ELF-1 (cell line): ENCODE results near the gene ADM.
A peak's percentile ranks its signal among the peaks of the same experiment; 100 is the strongest.

Source experiments
- DNase-seq: peaks from one replicate; pipeline ENCODE4 v3.0.0-alpha.2; 2016; ENCODE audit warnings: low read depth, low spot score

ADM gene

GRCh38 chr11:10289765-10290380 is 15.0 kb upstream of the ADM start:
- no peak for DNase-seq

DNA sequence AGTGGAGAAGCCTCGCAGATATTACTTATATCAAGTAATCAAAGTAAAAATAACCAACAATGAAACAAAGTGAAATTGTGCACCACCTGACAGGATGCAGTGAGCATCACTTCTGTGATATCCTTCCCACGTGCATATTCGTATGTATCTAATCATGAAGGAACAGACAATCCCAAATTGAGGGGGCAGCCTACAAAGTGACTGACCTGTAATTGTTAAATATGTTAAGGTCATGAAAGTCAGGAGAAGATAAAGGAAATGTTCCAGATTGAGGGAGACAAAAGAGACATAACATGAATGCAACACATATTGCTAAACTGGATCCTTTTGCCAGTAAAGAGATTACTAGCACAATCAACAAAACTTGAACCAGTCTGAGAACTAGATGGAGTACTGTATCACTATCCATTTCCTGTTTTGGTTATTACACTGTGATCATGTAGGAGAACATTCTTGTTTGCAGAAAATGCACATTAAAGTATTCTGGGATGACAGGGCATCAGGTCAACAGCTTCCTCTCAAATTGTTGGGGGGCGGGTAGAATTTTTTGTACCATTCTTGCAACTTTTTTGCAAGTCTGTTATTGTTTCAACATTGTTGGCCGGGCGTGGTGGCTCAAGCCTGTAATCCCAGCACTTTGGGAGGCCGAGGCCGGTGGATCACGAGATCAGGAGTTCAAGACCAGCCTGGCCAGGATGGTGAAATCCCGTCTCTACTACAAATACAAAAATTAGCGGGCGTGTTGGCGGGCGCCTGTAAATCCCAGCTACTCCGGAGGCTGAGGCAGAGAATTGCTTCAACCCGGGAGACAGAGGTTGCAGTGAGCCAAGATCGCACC is 12.9 kb upstream of the ADM start:
- no peak for DNase-seq

GRCh38 chr11:10293423-10294289 is 11.2 kb upstream of the ADM start, which contains the start of gene SBF2:
Gene SBF2 (minus strand): TSS chr11:10294219. CDS start chr11:10294069, 150 bp downstream.
- DNase-seq: peak; percentile 84

DNA sequence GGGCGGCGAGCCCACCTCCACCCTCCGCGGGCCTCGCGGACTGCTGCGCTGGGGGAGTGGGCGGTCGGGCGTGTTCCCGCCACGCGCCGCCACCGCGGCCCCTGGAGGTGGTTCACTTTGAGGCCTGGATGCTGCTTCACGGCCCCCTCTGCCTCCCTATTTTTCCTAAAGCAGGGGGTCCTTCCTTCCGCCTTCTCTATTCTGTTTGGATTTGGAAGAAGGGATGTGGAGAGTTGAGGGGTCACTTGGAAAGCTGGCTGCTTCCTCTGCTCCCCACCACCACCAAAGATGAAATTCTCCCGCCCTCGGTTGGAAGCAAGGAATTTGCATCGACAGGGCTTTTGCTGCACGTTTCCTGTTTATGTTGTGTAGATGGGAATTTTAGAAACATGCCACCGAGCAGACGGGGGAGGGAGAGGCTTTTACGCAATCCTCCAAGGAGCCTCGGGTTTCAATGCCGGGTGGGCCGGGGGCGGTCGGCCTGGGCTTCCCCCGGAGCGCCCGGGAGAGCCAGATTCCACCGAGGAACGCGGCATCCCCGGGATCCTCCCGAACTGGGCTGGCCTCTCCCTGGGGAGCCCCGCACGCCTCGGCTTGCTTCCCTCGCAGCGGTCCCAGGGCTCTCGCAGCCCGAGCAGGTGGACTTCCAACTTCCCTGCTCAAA is 10.5 kb upstream of the ADM start:
- DNase-seq: peak; percentile 78

DNA sequence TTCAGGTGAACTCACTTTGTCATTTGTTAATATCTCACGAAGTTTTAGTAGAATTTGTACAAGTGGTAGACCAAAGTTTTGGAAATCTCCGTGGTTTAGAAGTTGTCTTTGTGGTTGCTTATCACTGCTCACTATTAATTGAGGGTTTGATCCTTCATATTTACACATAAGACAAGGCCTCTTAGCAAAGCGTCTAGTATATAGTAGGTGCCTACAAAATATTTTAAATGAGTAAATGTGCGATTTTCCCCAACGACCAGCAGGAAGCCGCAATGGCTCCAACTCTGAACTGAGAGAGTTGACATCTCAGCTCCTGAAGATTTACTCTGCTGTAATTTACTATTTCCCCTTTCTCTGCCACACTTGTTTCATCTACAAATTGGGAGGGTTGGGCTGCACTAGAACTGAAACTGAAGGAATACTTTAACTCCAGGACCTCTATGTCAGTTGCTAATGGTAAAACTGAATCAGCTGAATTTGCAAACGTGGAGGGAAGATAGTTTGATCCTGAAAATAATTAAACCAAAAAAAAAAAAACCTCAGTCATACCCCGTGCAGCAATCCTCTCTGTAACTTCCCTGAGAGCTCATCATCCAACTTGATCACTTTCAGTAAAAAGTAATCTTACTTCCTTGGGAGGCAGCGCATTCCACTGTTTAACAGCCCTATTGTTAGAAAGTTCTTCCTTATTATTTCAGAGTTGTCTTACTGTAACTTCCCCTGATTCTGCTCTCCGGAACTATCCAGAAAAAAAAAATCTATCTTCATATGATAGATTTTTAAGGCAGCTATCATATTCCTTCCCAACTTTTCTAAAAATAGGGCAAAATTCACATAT is 9.6 kb upstream of the ADM start:
- no peak for DNase-seq

- no peak for DNase-seq
Measured at GRCh38 chr11:10298342-10298741, 6.5 kb upstream of the ADM start.

GRCh38 chr11:10301656-10302358 is 3.1 kb upstream of the ADM start:
- DNase-seq: no peak

DNA sequence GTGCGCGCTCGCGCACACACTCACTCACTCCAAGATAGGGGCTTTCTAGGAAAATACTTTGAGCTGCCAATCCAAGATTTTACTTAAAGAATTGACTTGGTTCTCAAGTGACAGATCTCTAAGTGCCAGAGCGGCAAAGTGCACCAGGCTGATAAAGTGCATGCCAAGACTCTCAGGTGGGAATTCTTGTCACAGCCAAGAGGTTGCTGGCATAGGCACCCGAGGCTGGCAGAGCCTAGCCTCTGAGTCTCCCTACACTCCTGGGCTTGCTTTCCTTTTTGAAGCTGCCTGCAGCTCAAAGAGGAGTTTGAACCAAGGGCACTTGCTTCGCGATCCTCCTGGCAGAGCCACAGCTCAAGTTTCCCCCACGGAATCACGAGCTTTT is 2.5 kb upstream of the ADM start:
- DNase-seq: peak; percentile 39

DNA sequence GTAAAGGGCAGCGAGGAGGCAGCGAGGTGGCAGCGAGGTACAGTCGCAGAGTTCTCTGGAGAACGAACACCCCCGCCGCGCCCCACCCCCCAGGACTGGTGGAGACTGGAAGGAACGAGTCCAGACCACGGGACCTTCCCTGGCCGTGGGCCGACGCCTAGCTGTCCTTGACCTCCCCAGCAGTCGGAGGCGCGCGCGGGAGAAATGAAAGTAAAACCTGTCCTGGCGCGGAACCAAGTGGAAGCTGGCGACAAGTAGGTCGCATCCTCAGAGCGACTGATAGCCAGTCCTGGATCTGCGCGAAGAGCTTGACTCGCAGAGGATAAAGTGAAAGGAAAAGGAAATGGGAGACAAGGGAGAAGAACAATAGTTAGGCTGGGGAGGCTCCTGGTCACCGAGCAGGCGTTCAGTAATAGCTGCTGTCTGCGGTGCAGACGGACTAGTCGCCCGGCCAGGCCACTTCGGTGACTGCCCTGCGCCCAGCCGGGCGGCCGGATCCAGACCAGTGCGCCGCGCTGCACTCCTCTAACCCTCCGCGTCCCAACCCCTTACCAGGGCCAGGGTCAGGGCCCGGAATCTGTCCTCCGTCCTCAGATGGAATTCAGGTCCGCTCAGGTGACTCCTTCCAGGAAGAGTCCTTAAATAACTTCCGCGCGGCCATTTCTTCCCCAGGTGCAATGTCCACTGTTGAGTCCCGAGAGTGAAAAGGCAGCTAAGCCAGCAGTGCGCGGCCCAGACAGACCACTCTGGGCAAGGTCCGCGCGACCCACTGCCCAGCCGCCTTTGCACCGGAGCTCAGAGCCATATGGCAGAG is 1.9 kb upstream of the ADM start:
- DNase-seq: peak; percentile 75

DNA sequence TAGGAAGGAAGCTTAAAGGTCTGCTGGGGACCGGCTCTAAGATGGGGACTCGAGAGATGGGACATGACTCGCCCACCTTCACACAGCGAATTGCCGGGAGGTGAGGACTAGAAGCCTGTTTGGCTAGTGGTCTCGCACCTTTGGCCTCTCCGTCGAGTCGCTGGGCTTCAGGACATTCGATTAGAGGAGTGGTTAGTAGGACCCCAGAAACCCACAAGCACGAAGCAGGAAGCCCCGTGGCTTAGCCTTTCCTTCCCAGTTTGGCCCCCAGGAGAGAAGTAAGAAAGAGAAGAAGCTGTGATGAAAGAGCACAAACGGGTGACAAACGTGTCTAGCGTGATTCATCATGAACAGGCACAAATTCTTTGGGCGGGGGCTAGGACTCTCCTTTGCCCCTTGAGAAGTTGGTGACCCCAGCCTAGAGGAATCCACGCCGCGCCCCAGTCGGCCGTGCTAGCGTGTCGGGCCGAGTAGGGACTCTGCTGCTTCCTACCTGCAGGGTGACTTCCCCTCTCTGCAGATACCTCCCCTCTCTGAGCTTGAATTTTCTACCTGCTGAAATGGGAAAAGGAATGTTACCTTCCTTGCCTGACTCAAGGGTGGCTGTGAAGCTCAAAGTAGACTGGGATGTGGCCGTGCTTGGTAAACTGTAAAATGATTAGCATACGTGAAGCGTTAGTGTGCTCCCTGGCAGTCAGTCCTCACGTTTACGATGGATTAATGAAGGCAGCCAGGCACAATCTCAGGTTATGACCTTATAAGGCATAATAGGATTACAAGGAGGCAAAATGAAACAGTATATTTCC is 1.1 kb upstream of the ADM start:
- DNase-seq: peak; percentile 76

- peak; percentile 65 for DNase-seq
Measured at GRCh38 chr11:10305262-10305963, 540 bp downstream of the ADM start.

DNA sequence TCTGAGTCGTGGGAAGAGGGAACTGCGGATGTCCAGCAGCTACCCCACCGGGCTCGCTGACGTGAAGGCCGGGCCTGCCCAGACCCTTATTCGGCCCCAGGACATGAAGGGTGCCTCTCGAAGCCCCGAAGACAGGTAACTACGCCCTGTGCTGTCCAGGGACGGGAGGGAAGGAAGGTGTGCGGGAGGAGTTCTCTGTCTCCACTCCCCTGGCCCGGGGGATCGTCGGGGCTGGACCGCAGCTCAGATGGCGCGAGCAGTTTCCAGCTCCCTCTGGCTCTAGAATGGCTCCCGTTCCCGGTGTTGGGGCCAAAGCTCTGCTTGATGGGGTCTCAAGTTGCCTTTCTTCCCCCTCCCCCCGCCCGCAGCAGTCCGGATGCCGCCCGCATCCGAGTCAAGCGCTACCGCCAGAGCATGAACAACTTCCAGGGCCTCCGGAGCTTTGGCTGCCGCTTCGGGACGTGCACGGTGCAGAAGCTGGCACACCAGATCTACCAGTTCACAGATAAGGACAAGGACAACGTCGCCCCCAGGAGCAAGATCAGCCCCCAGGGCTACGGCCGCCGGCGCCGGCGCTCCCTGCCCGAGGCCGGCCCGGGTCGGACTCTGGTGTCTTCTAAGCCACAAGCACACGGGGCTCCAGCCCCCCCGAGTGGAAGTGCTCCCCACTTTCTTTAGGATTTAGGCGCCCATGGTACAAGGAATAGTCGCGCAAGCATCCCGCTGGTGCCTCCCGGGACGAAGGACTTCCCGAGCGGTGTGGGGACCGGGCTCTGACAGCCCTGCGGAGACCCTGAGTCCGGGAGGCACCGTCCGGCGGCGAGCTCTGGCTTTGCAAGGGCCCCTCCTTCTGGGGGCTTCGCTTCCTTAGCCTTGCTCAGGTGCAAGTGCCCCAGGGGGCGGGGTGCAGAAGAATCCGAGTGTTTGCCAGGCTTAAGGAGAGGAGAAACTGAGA is 1.4 kb downstream of the ADM start:
- peak; percentile 68 for DNase-seq

- no peak for DNase-seq
Measured at GRCh38 chr11:10307022-10307399, 2.1 kb downstream of the ADM start.

DNA sequence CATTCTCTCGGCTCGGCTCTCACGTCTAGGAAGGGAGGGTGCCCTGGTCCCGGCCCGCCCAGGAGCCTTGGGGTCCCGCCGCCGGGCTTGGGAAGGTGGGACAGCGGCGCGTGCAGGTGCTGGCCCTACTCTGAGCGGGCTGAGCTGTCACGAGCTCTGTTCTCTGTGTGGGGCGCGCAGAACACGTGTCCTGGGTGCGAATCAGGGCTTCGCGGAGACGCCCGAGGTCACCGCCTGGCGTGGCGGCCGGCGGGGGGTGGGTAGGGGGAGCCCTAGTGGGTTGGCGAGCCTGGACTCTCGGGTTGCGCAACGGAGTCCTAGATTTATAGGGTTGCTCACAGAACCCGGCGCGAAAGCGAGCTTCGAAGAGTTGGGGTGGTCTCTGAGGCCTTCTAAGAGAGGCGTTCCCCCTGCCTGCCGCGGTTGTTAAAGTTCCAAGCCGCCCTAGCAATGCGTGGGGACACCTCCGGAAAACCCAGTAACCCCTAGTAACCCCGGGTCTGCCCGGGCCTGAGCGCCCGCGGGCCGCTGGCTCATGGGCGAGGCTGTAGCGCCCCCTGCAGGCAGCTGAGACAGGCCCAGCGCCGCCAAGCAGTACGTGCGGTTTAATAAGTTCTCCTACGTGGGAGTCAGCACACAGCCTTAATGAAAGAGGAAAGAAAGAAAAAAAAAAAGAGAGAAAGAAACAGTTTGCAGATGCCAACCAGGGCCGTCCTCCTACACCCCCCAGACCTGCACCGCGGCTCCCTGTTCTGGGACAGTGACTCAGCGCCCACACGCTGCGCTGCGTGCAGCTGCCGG is 2.7 kb downstream of the ADM start:
- peak; percentile 89 for DNase-seq

DNA sequence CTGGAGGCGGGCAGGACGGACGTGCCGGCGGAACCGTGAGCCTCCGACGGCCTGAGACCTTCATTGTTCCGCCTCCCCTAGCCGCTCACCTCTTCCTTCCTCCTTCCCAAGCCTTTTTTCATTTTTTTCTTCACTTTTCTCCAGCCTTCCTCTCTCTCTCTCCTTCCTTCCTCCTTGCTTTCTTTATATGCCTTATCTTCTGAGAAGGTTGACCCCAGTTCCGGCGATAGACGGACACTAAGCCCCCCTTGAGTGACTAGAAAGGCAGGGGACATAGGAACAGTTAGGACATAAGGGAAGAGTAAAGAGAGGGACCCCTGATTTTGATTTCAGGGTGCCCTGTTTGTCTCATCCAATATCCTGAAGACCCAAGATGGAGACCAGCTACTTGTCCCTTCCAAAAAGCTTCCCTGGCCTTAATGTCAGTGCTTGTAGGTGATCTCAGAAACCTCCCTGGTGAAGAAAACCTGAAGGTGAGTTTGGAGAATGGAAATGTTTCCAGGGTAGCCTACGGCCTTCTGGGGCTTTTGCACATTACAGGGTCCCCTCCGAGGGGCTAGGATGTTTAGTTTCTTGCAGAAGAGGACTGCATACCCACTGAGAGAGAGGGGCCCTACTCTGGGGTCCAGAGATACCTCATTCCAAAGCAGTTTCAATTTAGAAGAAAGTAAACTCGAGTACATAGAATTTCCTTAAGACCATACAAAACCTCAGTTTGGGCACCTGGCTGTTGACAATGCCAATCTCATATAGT is 3.5 kb downstream of the ADM start:
- no peak for DNase-seq
